Measurements from ENCODE around the gene CBX2. TPM values are rescaled to one million over a fixed set of nuclear protein-coding genes. Genes with fewer than 3 reads are reported as not detected.
A peak's percentile ranks its signal among the peaks of the same experiment; 100 is the strongest.

CBX2 gene
- total RNA-seq, 2 donors from 2014 or later: 2.4 to 5.6 TPM

DNA sequence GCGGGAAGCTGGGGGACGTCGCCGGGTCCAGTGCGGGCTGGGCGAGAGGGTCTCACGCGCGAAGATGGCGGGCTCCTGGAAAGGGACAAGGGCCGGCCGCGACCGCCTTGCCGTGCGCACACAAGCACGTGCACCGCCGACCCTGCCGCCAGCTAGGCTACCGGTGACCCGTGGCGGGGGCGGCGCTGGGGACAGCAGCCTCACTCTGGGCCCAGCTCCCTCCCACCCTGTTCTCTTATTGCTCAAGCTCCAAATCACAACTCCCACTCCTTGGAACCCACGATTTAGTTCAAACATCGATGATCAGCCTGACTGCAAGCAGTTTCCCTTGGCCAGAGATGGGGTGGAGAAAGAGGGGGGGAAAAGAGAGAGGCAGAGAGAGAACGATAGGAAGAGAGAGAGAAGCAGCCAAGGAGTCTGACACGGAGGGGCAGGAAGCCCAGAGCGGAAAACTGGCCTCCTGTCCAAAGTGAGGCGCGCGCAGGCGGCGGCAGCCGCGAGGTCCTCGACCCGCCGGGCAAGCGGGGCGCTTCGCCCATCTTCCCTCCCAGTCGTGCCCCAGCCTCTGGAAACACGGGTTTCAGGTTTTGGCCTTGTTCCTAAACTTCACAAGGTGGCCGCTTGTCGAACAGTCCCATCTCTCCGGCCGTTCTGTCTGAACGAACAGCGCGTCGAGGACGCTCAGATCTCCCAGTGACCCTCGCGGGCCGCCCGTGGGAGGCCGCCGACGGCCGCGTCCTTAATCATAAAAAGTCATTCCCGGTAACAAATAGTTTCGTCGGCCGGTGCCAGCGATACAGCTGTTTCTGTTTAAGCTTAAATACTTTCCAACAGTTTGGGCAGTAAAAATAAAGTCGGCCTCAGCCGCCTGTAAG, 20.6 kb downstream of the CBX2 start:
- Mint-ChIP-seq H3K36me3 (ENCODE audit: insufficient read depth in 2 of 2) (peaks cover 2 to 7% of the 10 kb centered on the region in 2 donors), H3K27ac (no peak overlapping the region), H3K4me3 (peak overlapping the region; percentile 77 to 86), H3K4me1 (ENCODE audit: low read depth) (peaks cover 42% of the 10 kb centered on the region), H3K27me3 (ENCODE audit: low read depth) (peaks cover 41% of the 10 kb centered on the region), H3K9me3 (no peaks in the 10 kb centered on the region)
- ATAC-seq (replicated peaks in 1 of 2) (no peak), DNase-seq (no peak)

DNA sequence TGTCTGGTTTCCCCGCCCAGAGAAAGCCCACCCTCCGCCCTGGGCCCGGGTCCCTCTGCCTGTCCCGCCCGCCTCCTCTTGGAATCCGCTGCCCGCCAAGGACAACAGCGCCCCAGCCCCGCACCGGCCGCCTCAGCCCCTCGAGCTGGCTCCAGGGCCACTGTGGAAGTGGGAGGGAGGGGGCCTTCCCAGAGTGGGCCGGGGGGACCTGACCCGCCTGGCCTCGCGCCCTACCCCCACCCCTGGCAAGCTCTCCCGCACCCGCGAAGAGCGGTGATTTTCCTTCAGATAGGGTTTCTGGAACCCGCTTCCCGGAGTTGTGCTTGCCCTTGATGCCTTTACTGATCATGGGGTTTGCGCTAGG, 21.2 kb downstream of the CBX2 start:
- Mint-ChIP-seq H3K9me3 (no peaks in the 10 kb centered on the region), H3K27me3 (ENCODE audit: low read depth) (peaks cover 40% of the 10 kb centered on the region), H3K36me3 (ENCODE audit: insufficient read depth in 2 of 2) (peaks cover 4 to 9% of the 10 kb centered on the region in 2 donors), H3K4me3 (peak overlapping the region; percentile 79 to 86), H3K4me1 (ENCODE audit: low read depth) (peaks cover 42% of the 10 kb centered on the region), H3K27ac (peak overlapping the region; percentile 6)
- DNase-seq (no peak), ATAC-seq (replicated peaks in 1 of 2) (no peak)

DNA sequence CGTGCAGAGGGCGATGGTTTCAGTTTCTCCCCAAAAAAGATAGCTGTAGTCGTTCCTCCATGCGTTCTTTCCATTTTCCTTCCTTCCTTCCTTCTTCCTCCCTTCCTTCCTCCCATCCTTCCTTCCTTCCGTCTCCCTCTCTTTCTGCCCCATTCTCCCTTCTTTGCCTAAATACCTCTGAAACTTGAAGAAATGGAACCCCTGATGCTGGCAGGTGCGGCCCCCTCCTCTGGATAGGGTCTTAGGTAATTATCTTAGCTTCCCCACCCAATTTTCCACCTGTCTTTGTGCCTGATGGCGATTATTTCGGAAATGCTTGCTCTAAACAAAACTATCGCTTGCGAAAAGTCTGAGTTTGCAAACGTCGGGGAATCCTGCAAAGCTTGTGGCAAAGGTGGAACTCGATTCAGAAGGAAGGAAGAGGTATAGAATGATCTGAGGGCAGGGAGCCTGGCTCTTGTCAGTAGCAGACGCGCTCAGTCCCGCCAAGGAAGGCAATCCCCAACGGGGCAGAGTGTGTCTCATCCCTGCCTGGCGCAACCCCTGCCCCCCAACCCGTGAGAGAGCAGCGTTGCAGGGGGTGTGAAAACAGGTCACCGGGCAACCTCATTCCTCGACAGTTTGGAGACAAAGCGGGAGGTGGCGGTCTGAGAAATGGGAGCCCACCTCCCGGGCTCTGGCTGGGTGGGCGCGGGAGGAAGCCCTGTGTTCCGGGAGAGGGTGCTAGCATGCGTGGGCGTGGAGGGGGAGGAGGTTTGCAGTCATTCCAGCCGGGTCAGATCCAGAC, 21.8 kb downstream of the CBX2 start:
- H3K36me3 Mint-ChIP-seq (ENCODE audit: insufficient read depth in 2 of 2): peaks cover 5 to 12% of the 10 kb centered on the region in 2 donors
- H3K27me3 Mint-ChIP-seq (ENCODE audit: low read depth): peaks cover 42% of the 10 kb centered on the region
- DNase-seq (no peak), ATAC-seq (replicated peaks in 1 of 2) (no peak)
- H3K4me1 Mint-ChIP-seq (ENCODE audit: low read depth): peaks cover 47% of the 10 kb centered on the region
- peak overlapping the region; percentile 79 to 86 for H3K4me3 Mint-ChIP-seq
- H3K27ac Mint-ChIP-seq: peak overlapping the region; percentile 6
- peaks cover 0 to 3% of the 10 kb centered on the region in 2 donors for H3K9me3 Mint-ChIP-seq

GRCh38 chr17:79800325-79801155, 22.6 kb downstream of the CBX2 start:
- Mint-ChIP-seq H3K27me3 (ENCODE audit: low read depth) (peaks cover 50% of the 10 kb centered on the region), H3K36me3 (ENCODE audit: insufficient read depth in 2 of 2) (peaks cover 5 to 12% of the 10 kb centered on the region in 2 donors), H3K9me3 (peaks cover 0 to 3% of the 10 kb centered on the region in 2 donors), H3K27ac (peak overlapping the region; percentile 60), H3K4me1 (ENCODE audit: low read depth) (peaks cover 55% of the 10 kb centered on the region), H3K4me3 (peak overlapping the region; percentile 79 to 86)
- DNase-seq (peak; percentile 71 to 73), ATAC-seq (replicated peaks in 1 of 2) (no peak)

- no peak for ATAC-seq (replicated peaks in 1 of 2)
Measured at GRCh38 chr17:79801156-79802038, 23.4 kb downstream of the CBX2 start.

DNA sequence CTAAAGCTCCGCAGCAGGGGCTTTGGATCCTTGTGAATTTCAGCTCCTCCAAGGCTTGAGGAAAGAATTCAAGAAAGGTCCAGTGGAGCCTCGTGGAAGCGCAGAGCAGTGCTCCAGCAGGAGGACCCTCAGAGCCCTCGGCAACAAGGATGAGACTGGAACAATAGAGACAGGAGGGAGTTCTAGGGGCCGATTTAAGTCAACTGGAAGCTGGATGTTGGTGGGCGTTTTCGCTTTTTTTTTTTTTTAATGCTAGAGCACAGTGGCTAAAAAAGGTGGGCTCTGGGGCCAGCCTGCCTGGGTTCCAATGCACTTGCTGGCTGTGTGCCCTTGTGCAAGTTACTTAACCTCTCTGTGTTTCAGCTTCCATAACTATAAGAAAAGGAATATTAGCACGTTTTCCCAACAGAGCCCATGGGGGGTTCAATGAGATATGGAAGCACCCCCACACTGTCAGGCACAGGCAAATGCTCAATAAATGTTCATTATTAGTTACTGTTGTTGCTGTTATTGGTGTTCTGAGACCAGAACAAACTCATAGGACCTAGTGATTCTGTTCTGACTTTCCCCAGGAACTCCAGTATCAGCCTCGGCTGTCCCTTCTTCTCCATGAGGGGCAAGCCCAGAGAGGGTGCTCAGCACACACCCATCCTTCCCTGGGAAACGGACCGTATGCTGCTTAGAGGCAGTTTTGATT, 24.2 kb downstream of the CBX2 start:
- H3K36me3 Mint-ChIP-seq (ENCODE audit: insufficient read depth in 2 of 2): peaks cover 5 to 10% of the 10 kb centered on the region in 2 donors
- H3K9me3 Mint-ChIP-seq: peaks cover 0 to 3% of the 10 kb centered on the region in 2 donors
- no peak for DNase-seq
- no peak for ATAC-seq (replicated peaks in 1 of 2)
- peaks cover 67% of the 10 kb centered on the region for H3K27me3 Mint-ChIP-seq (ENCODE audit: low read depth)
- peak overlapping the region; percentile 36 to 55 for H3K4me3 Mint-ChIP-seq
- H3K27ac Mint-ChIP-seq: peak overlapping the region; percentile 36
- peaks cover 59% of the 10 kb centered on the region for H3K4me1 Mint-ChIP-seq (ENCODE audit: low read depth)

More at GRCh38 chr17:79801156-79802038, 23.4 kb downstream of the CBX2 start:
- H3K4me1 Mint-ChIP-seq (ENCODE audit: low read depth): peaks cover 55% of the 10 kb centered on the region
- H3K4me3 Mint-ChIP-seq: peak overlapping the region; percentile 55 to 86
- peaks cover 0 to 3% of the 10 kb centered on the region in 2 donors for H3K9me3 Mint-ChIP-seq
- H3K27me3 Mint-ChIP-seq (ENCODE audit: low read depth): peaks cover 59% of the 10 kb centered on the region
- peak overlapping the region; percentile 36 for H3K27ac Mint-ChIP-seq
- no peak for DNase-seq
- peaks cover 5 to 12% of the 10 kb centered on the region in 2 donors for H3K36me3 Mint-ChIP-seq (ENCODE audit: insufficient read depth in 2 of 2)

GRCh38 chr17:79802736-79803420, 24.9 kb downstream of the CBX2 start:
- DNase-seq (no peak), ATAC-seq (replicated peaks in 1 of 2) (no peak)
- peaks cover 5 to 10% of the 10 kb centered on the region in 2 donors for H3K36me3 Mint-ChIP-seq (ENCODE audit: insufficient read depth in 2 of 2)
- H3K27ac Mint-ChIP-seq: no peak overlapping the region
- peaks cover 59% of the 10 kb centered on the region for H3K4me1 Mint-ChIP-seq (ENCODE audit: low read depth)
- H3K27me3 Mint-ChIP-seq (ENCODE audit: low read depth): peaks cover 74% of the 10 kb centered on the region
- H3K9me3 Mint-ChIP-seq: peaks cover 0 to 3% of the 10 kb centered on the region in 2 donors
- peak overlapping the region in 1 of 2 donors; percentile 80 for H3K4me3 Mint-ChIP-seq

GRCh38 chr17:79803421-79803996, 25.6 kb downstream of the CBX2 start:
- ATAC-seq (replicated peaks in 1 of 2): no peak
- DNase-seq: no peak
- H3K9me3 Mint-ChIP-seq: peaks cover 0 to 3% of the 10 kb centered on the region in 2 donors
- H3K27me3 Mint-ChIP-seq (ENCODE audit: low read depth): peaks cover 76% of the 10 kb centered on the region
- H3K27ac Mint-ChIP-seq: peak overlapping the region; percentile 59
- H3K4me3 Mint-ChIP-seq: peak overlapping the region; percentile 68 to 80
- H3K4me1 Mint-ChIP-seq (ENCODE audit: low read depth): peaks cover 60% of the 10 kb centered on the region
- H3K36me3 Mint-ChIP-seq (ENCODE audit: insufficient read depth in 2 of 2): peaks cover 5 to 8% of the 10 kb centered on the region in 2 donors

- Mint-ChIP-seq H3K4me1 (ENCODE audit: low read depth) (peaks cover 59% of the 10 kb centered on the region), H3K27me3 (ENCODE audit: low read depth) (peaks cover 78% of the 10 kb centered on the region), H3K4me3 (peak overlapping the region; percentile 80 to 92), H3K36me3 (ENCODE audit: insufficient read depth in 2 of 2) (peaks cover 5 to 8% of the 10 kb centered on the region in 2 donors), H3K27ac (peak overlapping the region; percentile 72), H3K9me3 (peaks cover 0 to 3% of the 10 kb centered on the region in 2 donors)
- DNase-seq: peak; percentile 84 to 86
- peak; percentile 82 for ATAC-seq (replicated peaks in 1 of 2)
Measured at GRCh38 chr17:79803997-79804855, 26.3 kb downstream of the CBX2 start.
